GM19099 (cell line): ENCODE results near the gene NSUN6.

Experiments
- POLR2A ChIP-seq: IDR thresholded peaks from 3 replicates; pipeline ENCODE4 v1.6.1; 2011; ENCODE audit warnings: low read depth; ENCODE audit not compliant: insufficient read length; ENCODE audit errors: extremely low read depth

Gene NSUN6

GRCh38 chr10:18651324-18652007 lies at the start of gene NSUN6:
NSUN6 (minus strand) TSS chr10:18651587; CDS start chr10:18651203, 384 bp downstream.
- peak; percentile 83 for TF ChIP-seq POLR2A

- no peak for TF ChIP-seq POLR2A
These were observed 48.8 kb upstream of the NSUN6 start for GRCh38 chr10:18699849-18700840.

- TF ChIP-seq POLR2A: no peak
These were observed 39.2 kb upstream of the NSUN6 start for GRCh38 chr10:18690541-18690940.

GRCh38 chr10:18689498-18689897 lies 38.1 kb upstream of the NSUN6 start:
- TF ChIP-seq POLR2A: no peak

GRCh38 chr10:18687706-18688105 lies 36.3 kb upstream of the NSUN6 start:
- no peak for TF ChIP-seq POLR2A

- TF ChIP-seq POLR2A: no peak
These were observed 35.8 kb upstream of the NSUN6 start for GRCh38 chr10:18687195-18687594.

- TF ChIP-seq POLR2A: no peak
These were observed 34.2 kb upstream of the NSUN6 start for GRCh38 chr10:18685555-18685954.

GRCh38 chr10:18684953-18685352 lies 33.6 kb upstream of the NSUN6 start:
- no peak for TF ChIP-seq POLR2A

GRCh38 chr10:18684416-18684815 lies 33.0 kb upstream of the NSUN6 start:
- no peak for TF ChIP-seq POLR2A

GRCh38 chr10:18683427-18683826 lies 32.0 kb upstream of the NSUN6 start:
- no peak for TF ChIP-seq POLR2A

- TF ChIP-seq POLR2A: no peak
These were observed 30.6 kb upstream of the NSUN6 start for GRCh38 chr10:18681971-18682411.

- TF ChIP-seq POLR2A: no peak
These were observed 30.0 kb upstream of the NSUN6 start for GRCh38 chr10:18681366-18681765.

GRCh38 chr10:18680754-18681153 lies 29.4 kb upstream of the NSUN6 start:
- TF ChIP-seq POLR2A: no peak

GRCh38 chr10:18675086-18675801 lies 23.9 kb upstream of the NSUN6 start:
- TF ChIP-seq POLR2A: no peak

- no peak for TF ChIP-seq POLR2A
These were observed 16.6 kb upstream of the NSUN6 start for GRCh38 chr10:18668026-18668425.
